ENCODE results near the gene ZSWIM1.

- TF ChIP-seq CTCF (IDR thresholded peaks at IDR 0.05; ENCODE audit: low read depth, low read length) (no peak), EZH2phosphoT487 (IDR thresholded peaks at IDR 0.05; ENCODE audit: low read depth) (no peak)
Observed at GRCh38 chr20:45861221-45862075, 19.6 kb upstream of the ZSWIM1 start.
